A673 (cell line): ENCODE results near the gene CHRNA3.

Experiments
- CTCF ChIP-seq: fragments of 300-800, 200-600 bp; sonication (generic); conservative IDR thresholded peaks from 2 replicates; pipeline ENCODE4 v1.5.1; 2017; ENCODE audit warnings: low read depth, mild to moderate bottlenecking, antibody characterized with exemption, low read length, moderate library complexity, mixed read lengths
- EZH2 ChIP-seq: fragments of 200-600 bp; sonication (generic); IDR thresholded peaks from 2 replicates; pipeline ENCODE4 v1.6.1; 2017; ENCODE audit warnings: borderline replicate concordance, low read depth, mild to moderate bottlenecking, mixed read lengths, antibody characterized with exemption, low read length; ENCODE audit not compliant: poor library complexity, severe bottlenecking

GRCh38 chr15:78623786-78624497 lies 3.1 kb upstream of the CHRNA3 start:
- TF ChIP-seq CTCF (no peak), EZH2 (no peak)
